GM19035 (cell line): ENCODE data around the gene GATA1.
"Not testable (repeated sequence)": the region's sequence is repeated elsewhere in the genome, so short reads cannot be mapped to it uniquely, and the experiment has no call there.

Experiments used
- ATAC-seq: cut with Tn5 transposase; IDR thresholded peaks from one replicate; pipeline ENCODE4 v1.9.1; 2021; ENCODE audit not compliant: unreplicated experiment

GATA1 gene

DNA sequence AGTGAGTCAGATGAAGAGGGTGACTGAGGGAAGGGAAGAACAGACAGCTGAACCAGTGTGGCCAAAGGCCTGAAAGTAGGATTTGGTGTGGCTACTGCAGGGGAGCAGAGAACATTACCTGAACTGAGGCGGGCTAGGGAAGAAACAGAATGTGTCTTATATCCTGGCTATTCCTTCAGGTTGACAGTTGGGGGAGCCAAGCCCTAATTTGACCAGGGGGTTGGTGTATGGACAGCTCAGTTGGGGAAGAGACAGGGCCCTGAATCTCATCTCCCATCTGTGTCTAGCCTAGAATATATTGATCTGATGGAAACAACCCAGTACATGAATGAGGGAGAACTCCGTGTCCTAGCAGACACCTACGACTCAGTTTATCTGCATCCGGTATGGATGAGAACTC, 19.7 kb downstream of the GATA1 start:
- ATAC-seq = no peak

DNA sequence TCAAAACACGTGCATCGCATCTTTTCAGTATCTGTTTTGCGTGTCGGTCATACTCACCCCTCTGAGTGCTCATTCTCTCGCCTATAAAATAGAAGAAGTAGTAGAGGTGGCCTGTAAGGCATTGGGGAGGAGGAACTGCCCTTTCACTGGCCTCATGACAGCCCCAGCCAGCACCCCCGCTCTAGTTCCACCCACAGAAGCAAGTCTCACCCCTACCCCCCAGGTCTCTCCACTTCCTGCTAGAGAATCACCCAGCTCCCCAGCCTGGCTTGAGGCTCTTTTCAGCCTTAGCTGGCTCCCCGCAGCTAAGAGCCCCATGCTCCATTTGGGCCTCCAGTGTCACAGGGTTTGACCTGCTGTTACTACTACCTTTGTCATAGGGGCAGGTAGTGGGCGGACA, 27.3 kb downstream of the GATA1 start:
- ATAC-seq = no peak

DNA sequence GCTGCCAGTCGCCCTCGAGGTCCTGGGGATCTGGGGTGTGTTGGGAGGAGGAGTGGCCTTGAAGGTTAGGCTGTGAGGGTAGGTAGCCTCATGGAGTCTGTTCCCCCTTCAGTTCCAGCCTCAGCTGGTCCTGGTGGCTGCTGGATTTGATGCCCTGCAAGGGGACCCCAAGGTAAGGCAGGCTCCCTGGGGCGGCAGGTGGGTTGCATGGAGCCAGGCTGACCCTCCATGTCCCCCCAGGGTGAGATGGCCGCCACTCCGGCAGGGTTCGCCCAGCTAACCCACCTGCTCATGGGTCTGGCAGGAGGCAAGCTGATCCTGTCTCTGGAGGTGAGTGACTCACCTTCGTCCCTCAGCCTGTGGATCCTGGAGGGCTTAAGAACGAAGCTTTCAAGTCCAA, 28.3 kb downstream of the GATA1 start:
- no peak for ATAC-seq

DNA sequence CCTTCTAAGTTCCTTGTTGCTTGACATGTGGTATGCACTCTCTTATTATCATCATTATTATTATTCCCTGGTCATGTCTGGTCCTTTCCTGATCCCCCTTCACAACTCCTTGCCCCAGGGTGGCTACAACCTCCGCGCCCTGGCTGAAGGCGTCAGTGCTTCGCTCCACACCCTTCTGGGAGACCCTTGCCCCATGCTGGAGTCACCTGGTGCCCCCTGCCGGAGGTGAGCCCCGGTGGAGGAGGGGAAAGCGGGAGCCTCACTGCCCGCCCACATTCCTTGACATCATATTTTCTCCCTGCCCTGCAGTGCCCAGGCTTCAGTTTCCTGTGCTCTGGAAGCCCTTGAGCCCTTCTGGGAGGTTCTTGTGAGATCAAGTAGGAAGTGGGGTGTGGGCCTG, 28.9 kb downstream of the GATA1 start:
- no peak for ATAC-seq

DNA sequence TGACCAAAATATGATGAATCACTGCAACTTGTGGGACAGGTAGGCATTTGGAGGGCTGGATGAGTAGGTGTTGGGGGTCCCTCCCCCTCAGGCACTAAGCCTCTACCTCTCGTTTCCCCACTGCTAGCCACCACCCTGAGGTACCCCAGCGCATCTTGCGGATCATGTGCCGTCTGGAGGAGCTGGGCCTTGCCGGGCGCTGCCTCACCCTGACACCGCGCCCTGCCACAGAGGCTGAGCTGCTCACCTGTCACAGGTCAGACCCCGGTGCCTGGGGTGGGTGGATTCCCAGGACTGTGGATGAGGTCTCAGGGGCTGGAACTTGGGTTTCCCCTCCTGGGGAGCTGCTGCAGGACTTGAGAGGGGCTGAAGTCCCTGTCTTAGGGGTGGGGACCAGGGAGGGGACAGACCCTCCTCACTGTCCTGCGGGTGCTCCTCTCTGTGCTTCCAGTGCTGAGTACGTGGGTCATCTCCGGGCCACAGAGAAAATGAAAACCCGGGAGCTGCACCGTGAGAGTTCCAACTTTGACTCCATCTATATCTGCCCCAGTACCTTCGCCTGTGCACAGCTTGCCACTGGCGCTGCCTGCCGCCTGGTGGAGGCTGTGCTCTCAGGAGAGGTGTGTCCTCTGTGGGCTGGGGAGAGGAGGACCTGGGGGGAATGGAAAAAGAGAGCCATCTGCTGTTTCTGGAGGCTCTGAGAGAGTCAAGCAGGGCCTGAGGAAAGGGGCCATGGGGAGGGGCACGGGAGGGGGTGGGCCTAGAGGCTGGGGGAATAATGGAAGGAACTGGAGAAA, 29.8 kb downstream of the GATA1 start:
- no peak for ATAC-seq

- ATAC-seq = no peak
These were observed 31.7 kb downstream of the GATA1 start for GRCh38 chrX:48818098-48818497.

GRCh38 chrX:48818866-48819265, 32.5 kb downstream of the GATA1 start:
- no peak for ATAC-seq

- ATAC-seq = not testable (repeated sequence)
These were observed 33.0 kb downstream of the GATA1 start for GRCh38 chrX:48819394-48819793.

GRCh38 chrX:48823053-48823452, 36.7 kb downstream of the GATA1 start:
- ATAC-seq = no peak

DNA sequence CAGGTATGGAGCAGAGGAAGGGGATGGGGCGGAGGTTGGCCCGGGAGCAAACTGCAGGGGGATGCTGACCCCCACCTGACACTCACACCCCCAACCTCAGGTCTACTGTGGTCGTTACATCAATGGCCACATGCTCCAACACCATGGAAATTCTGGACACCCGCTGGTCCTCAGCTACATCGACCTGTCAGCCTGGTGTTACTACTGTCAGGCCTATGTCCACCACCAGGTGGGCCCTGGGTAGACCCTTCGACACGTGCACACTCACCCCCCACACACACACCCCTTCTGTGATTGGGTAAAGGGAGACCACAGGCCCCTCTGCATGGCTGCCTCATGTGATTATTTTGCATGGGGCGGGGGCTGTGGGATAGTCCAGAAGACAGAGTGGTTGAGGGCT, 37.7 kb downstream of the GATA1 start:
- ATAC-seq = no peak

- no peak for ATAC-seq
These were observed 39.9 kb downstream of the GATA1 start, which contains the start of gene ERAS for GRCh38 chrX:48826135-48826875. Gene ERAS (plus strand): TSS chrX:48826513. CDS start chrX:48829124, 2,611 bp downstream.

DNA sequence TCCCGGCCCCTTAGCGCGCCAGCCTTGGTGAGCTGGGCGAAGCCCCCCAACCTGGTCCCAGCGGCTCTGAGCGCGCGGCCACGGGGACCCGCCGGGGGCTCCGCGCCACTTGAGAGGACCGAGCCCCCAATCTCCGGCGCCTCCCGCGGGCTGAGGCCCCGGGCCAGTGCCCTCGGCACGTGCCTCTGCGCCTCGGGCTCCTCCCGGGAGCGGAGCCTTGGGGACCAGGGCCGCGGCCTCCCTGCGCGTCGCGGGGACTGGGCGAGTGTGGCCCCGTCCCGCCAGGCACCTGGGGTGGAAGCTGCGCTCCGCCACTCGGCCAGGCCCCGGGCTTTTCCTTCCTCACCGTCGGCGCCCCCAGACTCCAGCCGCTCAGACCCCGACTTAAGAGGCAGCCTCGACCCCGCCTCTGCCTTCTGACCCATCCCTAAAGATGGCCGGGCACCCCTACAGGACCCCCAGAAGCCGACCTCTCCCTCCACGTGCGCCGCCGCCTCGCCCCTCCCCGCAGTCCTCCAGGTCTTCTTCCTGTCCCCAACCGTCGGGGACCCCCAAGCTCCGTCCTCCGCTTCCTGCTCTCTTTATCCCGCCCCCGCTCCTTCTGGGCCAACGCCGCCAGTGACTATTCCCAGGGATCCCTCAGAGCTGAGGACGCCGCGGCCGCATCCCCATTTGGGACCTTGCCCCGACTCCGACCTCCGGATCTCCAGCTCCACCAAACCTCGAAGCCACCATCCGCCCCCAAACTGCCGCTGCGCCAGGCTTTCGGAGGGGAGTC, 40.7 kb downstream of the GATA1 start:
- no peak for ATAC-seq

GRCh38 chrX:48827654-48827968, 41.2 kb downstream of the GATA1 start:
- ATAC-seq = no peak

GRCh38 chrX:48829016-48829735, 42.8 kb downstream of the GATA1 start:
- ATAC-seq = no peak

DNA sequence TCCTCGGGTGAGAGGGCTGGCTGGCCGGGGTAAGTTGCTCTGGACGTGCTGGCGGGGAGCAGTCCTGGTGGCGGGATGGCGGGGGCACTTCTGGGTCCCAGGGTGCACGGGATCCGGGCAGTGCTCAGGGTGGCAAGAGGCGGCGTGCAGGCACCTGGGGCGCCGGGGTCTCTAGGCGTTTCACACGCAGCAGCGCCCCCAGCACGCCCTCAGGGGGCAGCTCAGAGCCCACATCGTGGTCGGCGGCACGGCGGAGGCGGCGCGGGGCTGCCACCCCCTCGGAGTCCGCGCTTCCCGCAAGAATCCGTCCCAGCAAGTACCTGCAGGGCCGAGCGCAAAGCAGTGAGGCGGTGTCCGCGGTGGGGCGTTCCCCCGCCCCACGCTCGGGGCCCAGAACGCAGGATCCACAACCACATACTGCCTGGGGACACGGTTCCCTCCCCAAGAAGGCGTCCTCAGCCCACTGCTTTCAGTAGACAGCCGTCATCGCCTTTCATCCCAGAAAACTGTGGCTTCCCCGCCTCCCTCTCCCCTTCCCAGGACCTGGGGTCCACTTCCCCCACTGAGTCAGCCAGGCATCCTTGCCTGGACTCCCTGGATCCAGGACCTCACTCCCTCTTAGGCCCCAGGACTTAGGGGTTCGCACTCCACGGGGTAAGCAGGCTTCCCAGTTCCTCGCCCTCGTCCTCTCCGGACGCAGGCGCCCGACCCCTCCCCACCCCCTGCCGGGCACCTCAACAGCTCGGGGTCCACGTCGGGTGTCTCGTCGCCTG, 44.9 kb downstream of the GATA1 start:
- no peak for ATAC-seq

GRCh38 chrX:48831909-48832291, 45.5 kb downstream of the GATA1 start:
- no peak for ATAC-seq

DNA sequence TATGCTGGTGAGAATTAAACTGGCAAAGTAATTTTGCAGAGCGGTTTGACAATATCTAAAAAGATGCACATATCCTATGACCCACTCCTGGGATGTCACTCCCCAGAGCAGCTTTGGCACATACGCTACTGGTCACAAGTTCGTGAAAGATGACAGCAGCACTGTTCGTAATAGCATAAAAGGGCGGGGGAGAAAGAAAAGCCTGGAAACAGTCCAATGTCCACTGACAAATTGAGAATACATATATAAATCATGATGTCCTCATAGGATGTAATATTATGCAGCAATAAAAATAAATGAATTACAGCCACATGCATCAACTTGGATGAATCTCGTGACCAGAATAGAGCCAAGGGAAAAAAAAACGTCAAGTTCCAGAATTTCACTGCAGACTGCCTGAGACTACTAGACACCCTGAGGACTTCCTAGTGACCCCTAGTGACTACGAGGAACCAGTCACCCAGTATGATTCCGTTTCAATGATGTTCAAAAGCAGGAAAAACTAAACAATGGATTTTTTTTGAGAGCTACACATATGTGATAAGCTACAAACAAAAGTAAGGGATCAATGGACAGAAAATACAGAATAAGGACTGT, 47.2 kb downstream of the GATA1 start:
- no peak for ATAC-seq

DNA sequence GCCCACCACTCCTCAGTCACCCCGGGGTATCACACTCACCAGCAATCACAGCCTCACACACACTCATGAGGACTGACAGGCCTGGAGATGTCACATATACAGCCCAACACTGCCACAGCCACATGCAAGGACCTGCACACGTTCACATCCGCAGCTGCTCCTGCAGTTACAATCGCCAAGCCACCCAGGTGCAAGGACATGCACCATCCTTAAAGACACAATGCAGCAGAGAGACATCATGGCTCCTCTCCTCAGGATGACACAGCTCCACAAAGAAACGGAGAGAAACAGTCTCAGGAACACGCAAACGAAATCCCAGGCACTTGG, 48.0 kb downstream of the GATA1 start:
- ATAC-seq = no peak

DNA sequence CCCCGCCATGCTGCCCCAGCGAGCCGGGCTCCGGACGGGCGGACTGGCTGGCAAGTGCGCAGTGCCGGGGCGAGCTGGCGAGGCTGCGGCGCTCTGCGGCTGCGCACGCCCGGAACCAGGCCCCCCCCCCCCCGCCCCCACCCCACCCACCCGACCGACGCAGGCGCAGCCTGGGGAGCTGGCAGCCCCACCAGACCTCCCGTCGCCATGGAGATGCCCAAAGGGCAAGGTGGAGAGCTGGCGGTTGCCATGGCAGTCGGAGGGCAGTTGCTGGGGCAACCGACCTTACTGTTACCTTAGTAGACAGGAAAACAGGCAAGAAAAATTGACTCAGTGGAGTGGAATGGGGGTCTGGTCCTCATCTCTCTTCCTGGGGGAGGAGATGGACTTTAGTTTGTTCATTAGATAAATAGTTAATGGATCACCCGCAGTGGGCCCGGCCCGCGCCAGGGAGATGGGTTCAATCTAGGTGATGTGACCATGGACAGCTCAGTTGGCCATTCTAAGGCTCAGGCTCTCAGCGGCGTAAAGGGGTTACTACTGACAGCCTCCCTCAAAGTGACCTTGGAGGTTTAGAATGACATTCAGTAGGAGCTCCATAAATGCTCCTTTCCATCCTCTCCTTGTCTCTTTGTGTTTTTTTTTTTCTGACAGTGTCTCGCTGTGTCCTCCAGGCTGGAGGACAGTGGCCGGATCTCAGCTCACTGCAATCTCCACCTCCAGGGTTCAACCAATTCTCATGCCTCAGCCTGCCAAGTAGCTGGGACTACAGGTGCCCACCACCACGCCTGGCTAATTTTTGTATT, 49.3 kb downstream of the GATA1 start, which contains the start of gene PCSK1N:
TSS of gene PCSK1N (minus strand) at position 87 of the 806 bp plus-strand sequence. CDS start at position 9, 78 bp downstream.
- no peak for ATAC-seq
